ENCODE measurements around the gene SNAPC4.

Gene SNAPC4

GRCh38 chr9:136400038-136400834, at the start of gene SNAPC4:
Gene SNAPC4, minus strand, starts transcription at chr9:136400170. Its CDS starts 1,742 bp downstream, at chr9:136398428.
- no peak for DNase-seq

GRCh38 chr9:136448655-136449054, 48.7 kb upstream of the SNAPC4 start:
- no peak for DNase-seq

GRCh38 chr9:136447173-136447778, 47.3 kb upstream of the SNAPC4 start:
- no peak for DNase-seq

- DNase-seq: no peak
Measured at GRCh38 chr9:136445799-136446198, 45.8 kb upstream of the SNAPC4 start.

GRCh38 chr9:136444102-136444501, 44.1 kb upstream of the SNAPC4 start:
- DNase-seq: no peak

GRCh38 chr9:136443687-136444086, 43.7 kb upstream of the SNAPC4 start:
- DNase-seq: no peak

- DNase-seq: no peak
Measured at GRCh38 chr9:136443087-136443486, 43.1 kb upstream of the SNAPC4 start.

GRCh38 chr9:136442265-136442664, 42.3 kb upstream of the SNAPC4 start:
- no peak for DNase-seq

- no peak for DNase-seq
Measured at GRCh38 chr9:136441681-136442245, 41.8 kb upstream of the SNAPC4 start.

- DNase-seq: no peak
Measured at GRCh38 chr9:136441191-136441680, 41.3 kb upstream of the SNAPC4 start.

- no peak for DNase-seq
Measured at GRCh38 chr9:136439481-136440408, 39.8 kb upstream of the SNAPC4 start, which contains the start of gene INPP5E. Gene INPP5E, minus strand, starts transcription at chr9:136439845. Its CDS starts 426 bp downstream, at chr9:136439419.

GRCh38 chr9:136438548-136439480, 38.8 kb upstream of the SNAPC4 start:
- no peak for DNase-seq

- no peak for DNase-seq
Measured at GRCh38 chr9:136437839-136438547, 38.0 kb upstream of the SNAPC4 start.

GRCh38 chr9:136437430-136437829, 37.5 kb upstream of the SNAPC4 start:
- no peak for DNase-seq

GRCh38 chr9:136436055-136436634, 36.2 kb upstream of the SNAPC4 start:
- DNase-seq: no peak

- no peak for DNase-seq
Measured at GRCh38 chr9:136434580-136435169, 34.7 kb upstream of the SNAPC4 start.

- no peak for DNase-seq
Measured at GRCh38 chr9:136433849-136434579, 34.0 kb upstream of the SNAPC4 start.

GRCh38 chr9:136433043-136433715, 33.2 kb upstream of the SNAPC4 start:
- no peak for DNase-seq

GRCh38 chr9:136432591-136432990, 32.6 kb upstream of the SNAPC4 start:
- no peak for DNase-seq

Data from cortex of kidney (tissue), 1 donor.